Fibroblast of villous mesenchyme (primary cell): ENCODE results near the gene FOSL2. TPM values are rescaled to one million over a fixed set of nuclear protein-coding genes. Genes with fewer than 3 reads are reported as not detected.

ENCODE experiments used
- DNase-seq: peaks from one replicate; pipeline ENCODE4 v3.0.0-alpha.2; 2010; ENCODE audit warnings: low read depth
- H3K4me3 ChIP-seq: 2 replicates; pipeline ENCODE4 v1.5.1; 2011; ENCODE audit warnings: low read depth, mild to moderate bottlenecking, low read length
- CTCF ChIP-seq: IDR thresholded peaks from 2 replicates; pipeline ENCODE4 v1.5.1; 2012; ENCODE audit warnings: low read depth, mild to moderate bottlenecking, low read length; ENCODE audit not compliant: insufficient read depth
- total RNA-seq: library from RNA; depleted of rRNA; stranded (reverse); fragments of >200 nt; gene quantifications from 2 replicates; pipeline ENCODE4 v1.2.3, GENCODE V29; 2012

FOSL2 gene
- total RNA-seq, 1 donor, result 81.6 TPM

GRCh38 chr2:28449488-28450395 lies 57.1 kb downstream of the FOSL2 start:
- DNase-seq, result peak; percentile 62
- TF ChIP-seq CTCF, result no peak
- no peak overlapping the region for H3K4me3 ChIP-seq

- no peak for TF ChIP-seq CTCF
- no peak overlapping the region for H3K4me3 ChIP-seq
Observed at GRCh38 chr2:28450901-28451565, 58.4 kb downstream of the FOSL2 start.

GRCh38 chr2:28451793-28452533 lies 59.3 kb downstream of the FOSL2 start:
- no peak overlapping the region for H3K4me3 ChIP-seq
- no peak for DNase-seq
- no peak for TF ChIP-seq CTCF

More at GRCh38 chr2:28450901-28451565, 58.4 kb downstream of the FOSL2 start:
- DNase-seq, result no peak

GRCh38 chr2:28452534-28453081 lies 60.0 kb downstream of the FOSL2 start:
- H3K4me3 ChIP-seq, result no peak overlapping the region
- DNase-seq, result peak; percentile 44
- peak; percentile 97 for TF ChIP-seq CTCF

GRCh38 chr2:28453396-28453795 lies 60.7 kb downstream of the FOSL2 start:
- no peak for TF ChIP-seq CTCF
- DNase-seq, result no peak
- H3K4me3 ChIP-seq, result no peak overlapping the region
